Measurements from ENCODE around the gene SWI5. TPM values are rescaled to one million over a fixed set of nuclear protein-coding genes. Genes with fewer than 3 reads are reported as not detected.

Gene SWI5
- total and polyA plus RNA-seq, 2 experiments from 2014 or later: 26.6 to 42.5 TPM

- TF ChIP-seq ZNF462 (CRISPR knock-in tag; IDR thresholded peaks at IDR 0.05): no peak
- no peak for TF ChIP-seq NANOG (IDR thresholded peaks at IDR 0.05; ENCODE audit: borderline replicate concordance)
- no peak for TF ChIP-seq POLR2AphosphoS5 (IDR thresholded peaks at IDR 0.05; ENCODE audit: low read depth)
- TF ChIP-seq CTCF (conservative IDR thresholded peaks at IDR 0.05; ENCODE audit: low read depth in 2 of 2): no peak
- TF ChIP-seq JUNB (IDR thresholded peaks at IDR 0.05; ENCODE audit: unreplicated experiment): no peak
- TF ChIP-seq CREB1 (CRISPR knock-in tag; IDR thresholded peaks at IDR 0.05; ENCODE audit: low read depth): no peak
Measured at GRCh38 chr9:128243215-128244018, 32.7 kb upstream of the SWI5 start (continued).
